Iris pigment epithelial cell (primary cell): ENCODE data around the gene TMPRSS9.
"Not testable (repeated sequence)": the region's sequence is repeated elsewhere in the genome, so short reads cannot be mapped to it uniquely, and the experiment has no call there.

Source experiments
- DNase-seq: peaks from one replicate; pipeline ENCODE4 v3.0.0-alpha.2; 2011; ENCODE audit warnings: low read depth

TMPRSS9 gene

DNA sequence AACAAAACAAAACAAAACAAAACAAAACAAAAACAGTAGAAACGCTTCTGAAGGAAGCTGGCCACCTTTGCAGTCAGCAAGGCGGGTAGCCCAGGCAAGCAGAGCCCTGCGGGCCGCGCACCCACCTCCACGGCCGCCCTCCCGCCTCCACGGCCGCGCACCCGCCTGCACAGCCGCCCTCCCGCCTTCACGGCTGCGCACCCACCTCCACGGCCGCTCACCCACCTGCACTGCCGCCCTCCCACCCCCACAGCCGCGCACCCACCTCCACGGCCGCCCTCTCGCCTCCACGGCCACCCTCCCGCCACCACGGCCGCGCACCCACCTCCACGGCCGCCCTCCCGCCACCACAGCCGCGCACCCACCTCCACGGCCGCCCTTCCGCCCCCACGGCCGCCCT is 76.3 kb downstream of the TMPRSS9 start:
- no peak for DNase-seq

GRCh38 chr19:2436926-2437325 is 76.9 kb downstream of the TMPRSS9 start:
- no peak for DNase-seq

DNA sequence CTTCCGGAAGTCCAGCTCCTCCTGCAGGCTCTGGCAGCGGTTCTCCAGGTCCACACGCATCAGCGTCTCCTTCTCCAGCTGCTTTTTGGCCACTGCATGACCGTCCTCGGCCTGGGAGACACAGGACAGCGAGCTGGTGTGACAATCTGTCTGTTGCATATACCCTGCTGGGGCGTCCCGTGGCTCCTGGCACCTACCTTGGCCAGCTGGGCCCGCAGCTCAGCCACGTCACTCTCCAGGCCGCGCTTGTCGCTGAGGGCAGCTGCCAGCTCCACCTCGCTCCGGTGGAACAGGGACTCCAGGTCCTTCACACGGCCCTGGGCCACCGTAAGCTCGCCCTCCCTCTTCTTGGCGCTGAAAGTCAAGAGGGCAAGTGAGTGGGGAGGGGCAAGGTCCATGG is 78.1 kb downstream of the TMPRSS9 start:
- no peak for DNase-seq

DNA sequence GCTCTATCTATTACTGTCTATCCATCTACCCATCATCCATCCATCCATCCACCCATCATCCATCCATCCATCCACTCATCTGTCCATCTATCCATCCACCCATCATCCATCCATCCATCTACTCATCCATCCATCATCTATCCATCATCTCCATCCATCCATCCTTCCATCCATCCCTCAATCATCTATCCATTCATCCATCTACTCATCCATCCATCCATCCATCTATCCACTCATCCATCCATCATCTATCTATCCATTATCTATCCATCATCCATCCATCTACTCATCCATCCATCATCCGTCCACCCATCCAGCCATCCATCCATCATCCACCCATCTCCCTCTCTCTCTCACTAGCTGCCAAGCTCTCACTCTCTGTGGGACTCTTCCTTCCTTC is 80.5 kb downstream of the TMPRSS9 start:
- no peak for DNase-seq

DNA sequence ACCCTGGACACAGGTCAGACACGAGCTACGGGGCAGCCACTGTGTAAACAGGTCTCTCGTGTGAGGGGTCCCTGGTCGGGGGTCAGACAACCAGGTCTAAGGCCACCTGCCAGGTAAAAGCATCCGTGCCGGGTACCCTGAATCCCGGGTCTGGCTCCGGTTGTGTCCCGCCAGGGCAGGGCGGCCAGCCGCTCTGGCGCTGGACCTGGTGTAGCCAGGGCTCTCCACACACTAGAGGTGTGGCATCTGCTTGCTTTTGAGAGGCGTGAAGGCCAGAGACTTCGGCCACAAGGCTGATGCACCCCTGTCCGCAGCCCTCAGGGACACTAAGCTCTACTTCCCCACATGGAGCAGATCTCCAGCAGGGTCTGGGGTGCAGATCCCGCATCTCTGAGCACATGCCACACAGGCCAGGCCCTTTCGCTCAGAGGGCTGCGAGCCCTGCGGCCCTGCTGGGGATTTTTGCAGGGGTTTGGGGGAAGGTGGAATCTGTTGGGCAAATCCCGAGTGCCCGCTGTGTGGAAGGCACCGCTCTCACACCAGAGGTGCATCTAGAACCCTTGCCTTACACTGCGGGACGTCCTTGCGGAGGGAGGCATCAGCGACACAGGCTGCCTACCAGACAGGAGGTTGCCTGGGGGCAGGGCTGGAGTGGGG is 81.2 kb downstream of the TMPRSS9 start:
- DNase-seq = no peak

DNA sequence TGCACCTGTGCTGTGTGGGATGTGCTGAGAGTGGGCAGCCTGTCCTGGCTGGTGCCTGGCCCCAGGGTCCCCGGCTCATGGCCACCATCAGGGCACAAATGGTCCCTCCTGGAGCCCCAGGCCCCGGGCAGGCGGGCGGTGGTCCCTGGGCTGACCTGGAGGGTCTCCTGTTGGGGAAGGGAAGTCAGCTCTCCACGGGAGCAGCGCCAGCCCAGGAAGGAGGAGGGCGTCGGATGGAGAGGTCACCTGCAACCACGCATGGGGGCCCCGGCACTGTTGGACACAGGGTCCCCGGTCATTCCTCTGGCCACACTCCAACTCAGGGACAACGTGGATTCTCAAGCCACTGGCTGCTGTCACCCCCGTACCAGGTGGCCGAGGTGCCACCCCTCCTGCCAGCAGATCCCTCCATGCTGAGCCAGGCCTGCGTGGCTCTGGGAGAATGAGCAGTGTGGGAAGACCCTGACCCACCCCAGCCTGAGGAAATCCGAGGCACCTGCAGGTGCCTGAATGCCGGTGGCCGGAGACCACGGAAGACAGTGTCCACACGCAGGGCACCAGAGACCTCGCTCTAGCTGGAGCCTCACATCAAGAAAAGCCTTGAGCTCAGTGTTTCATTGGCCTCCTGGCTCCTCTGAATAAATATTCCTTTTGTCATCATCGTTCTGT is 83.2 kb downstream of the TMPRSS9 start:
- DNase-seq = no peak

- DNase-seq = no peak
Observed at GRCh38 chr19:2443785-2444182, 83.7 kb downstream of the TMPRSS9 start.

GRCh38 chr19:2444251-2445002 is 84.4 kb downstream of the TMPRSS9 start:
- no peak for DNase-seq

DNA sequence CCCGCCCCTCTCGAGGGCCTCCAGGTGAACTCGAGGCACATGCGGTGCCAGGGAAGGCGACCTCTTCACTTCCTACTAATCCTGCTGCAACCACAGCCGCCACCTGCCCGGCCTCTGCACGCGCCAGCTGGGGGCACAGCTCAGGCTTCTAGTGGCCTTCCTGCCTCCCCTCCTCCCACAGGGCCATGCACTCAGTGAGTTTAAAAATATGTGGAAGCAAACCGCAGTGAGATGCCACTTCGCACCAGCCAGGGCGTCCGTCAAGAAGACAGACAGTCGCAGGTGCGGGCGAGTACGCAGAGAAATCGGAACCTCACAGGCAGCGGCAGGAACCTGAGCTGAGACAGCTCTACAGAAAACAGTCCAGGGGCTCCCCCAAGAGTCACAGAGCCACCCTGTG is 86.3 kb downstream of the TMPRSS9 start:
- DNase-seq = no peak

- DNase-seq = peak; percentile 39
Observed at GRCh38 chr19:2449019-2449418, 89.0 kb downstream of the TMPRSS9 start.

GRCh38 chr19:2451138-2451537 is 91.1 kb downstream of the TMPRSS9 start:
- no peak for DNase-seq

DNA sequence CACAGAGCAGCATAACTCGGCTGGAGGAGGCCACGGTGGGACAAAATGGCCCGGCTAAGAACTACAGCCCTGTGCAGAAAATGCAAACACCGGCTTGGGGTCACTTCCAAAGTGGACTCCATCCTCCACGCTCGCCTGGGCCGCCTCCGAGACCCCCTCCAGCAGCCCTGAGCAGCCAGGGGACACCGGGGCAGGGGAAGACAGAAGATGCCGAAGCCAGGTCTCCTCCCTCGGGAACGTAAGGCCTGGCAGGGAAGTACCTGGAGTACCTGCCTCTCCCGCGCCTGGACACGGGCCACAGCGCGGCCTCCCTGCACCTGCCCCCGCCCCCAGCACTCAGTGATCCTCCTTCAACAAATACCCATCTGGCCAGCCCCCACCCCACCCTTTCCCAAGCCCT is 91.7 kb downstream of the TMPRSS9 start:
- DNase-seq = no peak

DNA sequence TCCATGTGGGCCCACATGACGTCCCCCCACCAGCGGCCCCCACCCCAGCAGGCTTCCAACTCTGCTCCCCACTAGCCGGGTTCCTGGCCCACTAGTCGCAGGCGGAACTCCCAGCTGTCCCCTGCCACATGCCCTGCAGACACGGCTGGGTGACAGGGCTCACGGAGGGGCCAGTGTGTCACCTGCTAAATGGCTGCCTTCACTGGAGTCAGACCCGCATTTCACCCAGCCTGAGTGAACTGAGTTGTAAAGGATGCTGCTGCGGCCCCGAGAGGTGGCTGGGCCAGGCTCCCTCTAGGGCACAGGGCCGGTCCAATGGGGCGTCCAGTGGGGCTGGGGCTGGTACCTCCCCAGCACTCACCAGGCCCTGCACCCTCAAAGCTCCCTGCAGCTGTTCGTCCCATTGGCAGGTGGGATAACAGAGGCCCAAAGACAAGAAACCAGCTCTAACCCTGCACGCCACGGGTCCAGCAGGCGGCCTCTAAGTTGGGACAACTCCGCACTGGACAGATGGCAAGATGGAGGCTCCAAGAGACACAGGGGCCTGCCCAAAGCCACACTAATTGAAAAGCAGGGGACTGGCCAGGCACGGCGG is 93.5 kb downstream of the TMPRSS9 start:
- DNase-seq = no peak

DNA sequence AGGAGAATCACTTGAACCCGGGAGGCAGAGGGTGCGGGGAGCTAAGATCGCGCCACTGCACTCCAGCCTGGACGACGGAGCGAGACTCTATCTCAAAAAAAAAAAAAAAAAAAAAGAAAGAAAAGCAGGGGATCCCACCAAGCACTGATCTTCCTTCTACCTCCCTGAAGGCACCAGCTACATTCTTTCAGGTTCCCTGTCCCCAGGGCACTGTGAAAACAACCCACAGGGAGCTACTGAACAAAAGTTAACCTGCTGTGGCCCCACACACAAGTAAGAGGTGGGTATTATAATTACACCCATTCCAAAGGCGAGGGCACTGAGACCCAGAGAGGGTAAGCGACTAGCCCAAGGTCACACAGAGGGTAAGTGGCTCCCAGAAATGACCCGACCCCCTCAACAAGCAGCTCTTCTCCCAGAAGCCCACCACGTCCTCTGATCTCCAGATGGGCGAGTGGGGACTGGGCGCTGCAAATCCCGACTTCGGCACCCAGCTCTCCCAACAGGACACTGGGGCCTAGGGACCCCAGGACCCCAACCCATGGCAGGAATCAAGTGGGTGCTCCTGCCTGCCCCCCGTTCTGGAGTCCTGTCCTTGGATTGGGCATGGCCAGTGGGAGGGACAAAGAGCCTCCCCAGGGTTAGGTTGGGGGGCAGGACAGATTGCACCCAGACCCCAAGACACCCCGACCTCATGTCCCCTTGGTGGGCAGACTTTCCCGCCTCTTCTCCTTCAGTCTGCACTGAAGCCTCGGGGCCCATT is 94.3 kb downstream of the TMPRSS9 start:
- no peak for DNase-seq

DNA sequence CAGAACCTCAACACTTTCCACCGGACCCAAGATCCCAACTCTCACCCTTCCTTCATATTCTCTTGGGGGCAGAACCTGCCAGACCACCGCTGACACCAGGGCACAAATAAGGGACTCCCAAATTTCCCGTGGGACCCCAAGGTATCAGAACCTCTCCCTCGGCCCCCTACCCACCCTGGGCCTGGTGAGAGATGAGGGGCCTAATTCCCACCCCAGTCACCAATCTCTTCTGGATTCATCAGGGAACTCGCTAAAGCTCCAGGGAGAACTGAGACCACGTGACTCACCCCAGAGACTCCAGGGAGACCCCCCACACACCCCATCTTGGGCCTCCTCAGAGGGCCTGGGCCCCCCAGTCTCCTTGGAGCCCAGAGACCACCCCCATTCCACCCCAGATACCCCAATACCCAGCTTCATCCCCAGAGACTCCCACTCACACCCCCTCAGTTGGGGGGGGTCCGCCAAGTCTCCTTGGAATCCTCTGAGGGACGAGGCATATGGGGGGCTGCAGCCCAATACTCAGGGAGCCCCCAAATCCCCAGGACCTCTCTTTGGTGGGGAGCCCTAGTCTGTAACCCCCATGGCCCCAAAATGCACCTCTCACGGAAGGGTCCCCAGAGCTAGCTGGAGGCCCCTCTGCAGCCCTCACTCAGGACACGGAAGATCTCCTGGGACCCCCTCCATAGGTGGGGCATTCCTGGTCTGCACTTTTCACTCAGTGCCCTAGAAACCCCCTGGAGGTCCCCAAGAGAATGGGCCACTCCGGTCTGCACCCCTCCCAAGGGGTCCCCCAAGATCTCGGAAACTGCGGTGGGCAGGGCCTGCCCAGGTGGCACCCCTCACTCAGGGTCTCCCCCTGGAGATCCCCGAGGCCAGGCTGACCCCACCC is 95.1 kb downstream of the TMPRSS9 start:
- DNase-seq = no peak

- DNase-seq = no peak
Observed at GRCh38 chr19:2455851-2456570, 95.9 kb downstream of the TMPRSS9 start.

GRCh38 chr19:2457394-2458037 is 97.5 kb downstream of the TMPRSS9 start:
- DNase-seq = no peak

DNA sequence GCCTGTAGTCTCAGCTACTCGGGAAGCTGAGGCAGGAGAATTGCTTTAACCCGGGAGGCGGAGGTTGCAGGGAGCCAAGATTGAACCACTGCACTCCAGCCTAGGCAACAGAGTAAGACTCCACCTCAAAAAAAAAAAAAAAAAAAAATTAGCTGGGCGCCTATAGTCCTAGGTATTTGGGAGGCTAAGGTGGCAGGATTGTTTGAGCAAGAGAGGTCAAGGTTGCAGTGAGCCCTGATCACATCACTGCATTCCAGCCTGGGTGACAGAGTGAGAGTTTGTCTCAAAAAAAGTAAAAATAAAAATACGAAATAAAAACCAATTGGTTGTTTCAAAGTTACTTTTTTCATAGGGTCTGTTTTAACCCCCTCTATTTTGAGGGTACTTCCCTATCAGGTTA is 98.0 kb downstream of the TMPRSS9 start:
- no peak for DNase-seq

GRCh38 chr19:2458776-2459175 is 98.7 kb downstream of the TMPRSS9 start:
- not testable (repeated sequence) for DNase-seq

- DNase-seq = no peak
Observed at GRCh38 chr19:2460245-2460644, 100.2 kb downstream of the TMPRSS9 start.
